ENCODE data around the gene DMAP1. TPM values are rescaled to one million over a fixed set of nuclear protein-coding genes. Genes with fewer than 3 reads are reported as not detected.

Gene DMAP1
- total RNA-seq, 1 experiment from 2014 or later, result 40.9 TPM

DNA sequence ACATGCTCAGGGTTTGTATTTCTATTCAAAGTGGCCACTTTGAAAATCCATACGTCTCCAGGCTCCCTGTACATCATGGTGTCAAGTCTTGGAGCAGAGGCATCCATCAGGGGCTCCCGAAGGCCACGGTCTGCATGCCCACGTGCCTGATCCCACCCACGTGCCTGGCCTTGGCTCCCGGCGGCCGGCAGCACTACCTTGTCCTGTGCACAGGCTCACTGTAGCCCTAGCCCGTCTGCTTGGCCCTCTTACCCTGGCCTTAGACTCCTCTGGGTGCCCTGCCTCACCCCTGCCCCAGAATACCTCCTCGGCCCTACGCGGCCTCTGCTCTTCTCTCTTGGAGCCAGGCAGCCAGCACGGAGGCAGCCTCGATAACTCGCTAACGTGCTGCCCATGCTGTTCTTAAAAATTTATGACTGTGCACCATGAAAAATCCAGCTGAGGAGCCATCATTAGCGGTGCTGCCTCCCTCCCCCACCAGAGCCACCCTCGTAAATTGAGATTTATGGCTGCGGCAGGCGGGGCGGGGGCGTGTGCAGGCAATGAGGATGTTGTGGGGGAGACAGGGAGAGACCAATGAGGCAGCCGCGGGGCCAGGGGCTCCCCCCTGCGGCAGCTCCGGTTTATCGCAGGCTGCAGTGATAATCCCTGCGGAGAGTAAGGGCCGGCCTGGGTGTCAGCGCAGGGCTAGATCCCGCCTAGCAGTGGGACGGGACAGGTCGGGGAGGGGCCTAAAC, 24.6 kb downstream of the DMAP1 start (continued):
- TF ChIP-seq, protein P1, sequence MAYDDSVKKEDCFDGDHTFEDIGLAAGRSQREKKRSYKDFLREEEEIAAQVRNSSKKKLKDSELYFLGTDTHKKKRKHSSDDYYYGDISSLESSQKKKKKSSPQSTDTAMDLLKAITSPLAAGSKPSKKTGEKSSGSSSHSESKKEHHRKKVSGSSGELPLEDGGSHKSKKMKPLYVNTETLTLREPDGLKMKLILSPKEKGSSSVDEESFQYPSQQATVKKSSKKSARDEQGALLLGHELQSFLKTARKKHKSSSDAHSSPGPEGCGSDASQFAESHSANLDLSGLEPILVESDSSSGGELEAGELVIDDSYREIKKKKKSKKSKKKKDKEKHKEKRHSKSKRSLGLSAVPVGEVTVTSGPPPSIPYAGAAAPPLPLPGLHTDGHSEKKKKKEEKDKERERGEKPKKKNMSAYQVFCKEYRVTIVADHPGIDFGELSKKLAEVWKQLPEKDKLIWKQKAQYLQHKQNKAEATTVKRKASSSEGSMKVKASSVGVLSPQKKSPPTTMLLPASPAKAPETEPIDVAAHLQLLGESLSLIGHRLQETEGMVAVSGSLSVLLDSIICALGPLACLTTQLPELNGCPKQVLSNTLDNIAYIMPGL (CRISPR knock-in tag; IDR thresholded peaks at IDR 0.05), result 0 out of 2 replicates have a peak, but pooled peaks have one; percentile 21
- no peak for TF ChIP-seq ZSCAN18 (CRISPR knock-in tag; IDR thresholded peaks at IDR 0.05)

DNA sequence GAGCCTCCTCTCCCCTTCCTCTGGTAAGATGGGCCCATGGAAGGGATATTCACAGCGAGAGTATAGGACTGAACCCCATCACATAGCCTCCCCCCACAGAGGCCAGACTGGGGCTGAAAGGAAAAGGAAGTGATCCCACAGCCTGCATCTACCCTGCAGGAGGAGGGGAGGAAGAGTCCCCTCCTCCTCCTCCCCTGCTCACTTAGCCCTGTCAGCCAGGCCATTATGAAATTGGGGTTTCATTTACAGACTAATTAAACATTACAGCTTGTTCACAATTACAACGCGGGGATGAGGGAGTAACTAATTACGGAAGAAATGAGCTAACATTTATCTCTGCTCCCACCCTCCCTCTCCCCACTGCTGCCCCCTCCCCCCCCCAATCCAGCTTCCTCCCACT, 25.4 kb downstream of the DMAP1 start:
- H3K4me3 Mint-ChIP-seq, result no peak overlapping the region; the same call in 1 of the 2 replicates
- ATAC-seq, result no peak
- no peaks in the 10 kb centered on the region for H3K36me3 Mint-ChIP-seq
- no peak for DNase-seq (ENCODE audit: low spot score)
- H3K4me1 Mint-ChIP-seq, result peaks cover 36% of the 10 kb centered on the region
- no peaks in the 10 kb centered on the region for H3K9me3 Mint-ChIP-seq
- TF ChIP-seq, protein P2, sequence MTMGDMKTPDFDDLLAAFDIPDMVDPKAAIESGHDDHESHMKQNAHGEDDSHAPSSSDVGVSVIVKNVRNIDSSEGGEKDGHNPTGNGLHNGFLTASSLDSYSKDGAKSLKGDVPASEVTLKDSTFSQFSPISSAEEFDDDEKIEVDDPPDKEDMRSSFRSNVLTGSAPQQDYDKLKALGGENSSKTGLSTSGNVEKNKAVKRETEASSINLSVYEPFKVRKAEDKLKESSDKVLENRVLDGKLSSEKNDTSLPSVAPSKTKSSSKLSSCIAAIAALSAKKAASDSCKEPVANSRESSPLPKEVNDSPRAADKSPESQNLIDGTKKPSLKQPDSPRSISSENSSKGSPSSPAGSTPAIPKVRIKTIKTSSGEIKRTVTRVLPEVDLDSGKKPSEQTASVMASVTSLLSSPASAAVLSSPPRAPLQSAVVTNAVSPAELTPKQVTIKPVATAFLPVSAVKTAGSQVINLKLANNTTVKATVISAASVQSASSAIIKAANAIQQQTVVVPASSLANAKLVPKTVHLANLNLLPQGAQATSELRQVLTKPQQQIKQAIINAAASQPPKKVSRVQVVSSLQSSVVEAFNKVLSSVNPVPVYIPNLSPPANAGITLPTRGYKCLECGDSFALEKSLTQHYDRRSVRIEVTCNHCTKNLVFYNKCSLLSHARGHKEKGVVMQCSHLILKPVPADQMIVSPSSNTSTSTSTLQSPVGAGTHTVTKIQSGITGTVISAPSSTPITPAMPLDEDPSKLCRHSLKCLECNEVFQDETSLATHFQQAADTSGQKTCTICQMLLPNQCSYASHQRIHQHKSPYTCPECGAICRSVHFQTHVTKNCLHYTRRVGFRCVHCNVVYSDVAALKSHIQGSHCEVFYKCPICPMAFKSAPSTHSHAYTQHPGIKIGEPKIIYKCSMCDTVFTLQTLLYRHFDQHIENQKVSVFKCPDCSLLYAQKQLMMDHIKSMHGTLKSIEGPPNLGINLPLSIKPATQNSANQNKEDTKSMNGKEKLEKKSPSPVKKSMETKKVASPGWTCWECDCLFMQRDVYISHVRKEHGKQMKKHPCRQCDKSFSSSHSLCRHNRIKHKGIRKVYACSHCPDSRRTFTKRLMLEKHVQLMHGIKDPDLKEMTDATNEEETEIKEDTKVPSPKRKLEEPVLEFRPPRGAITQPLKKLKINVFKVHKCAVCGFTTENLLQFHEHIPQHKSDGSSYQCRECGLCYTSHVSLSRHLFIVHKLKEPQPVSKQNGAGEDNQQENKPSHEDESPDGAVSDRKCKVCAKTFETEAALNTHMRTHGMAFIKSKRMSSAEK (CRISPR knock-in tag; IDR thresholded peaks at IDR 0.05; ENCODE audit: borderline replicate concordance), result no peak
- TF ChIP-seq, protein P3, sequence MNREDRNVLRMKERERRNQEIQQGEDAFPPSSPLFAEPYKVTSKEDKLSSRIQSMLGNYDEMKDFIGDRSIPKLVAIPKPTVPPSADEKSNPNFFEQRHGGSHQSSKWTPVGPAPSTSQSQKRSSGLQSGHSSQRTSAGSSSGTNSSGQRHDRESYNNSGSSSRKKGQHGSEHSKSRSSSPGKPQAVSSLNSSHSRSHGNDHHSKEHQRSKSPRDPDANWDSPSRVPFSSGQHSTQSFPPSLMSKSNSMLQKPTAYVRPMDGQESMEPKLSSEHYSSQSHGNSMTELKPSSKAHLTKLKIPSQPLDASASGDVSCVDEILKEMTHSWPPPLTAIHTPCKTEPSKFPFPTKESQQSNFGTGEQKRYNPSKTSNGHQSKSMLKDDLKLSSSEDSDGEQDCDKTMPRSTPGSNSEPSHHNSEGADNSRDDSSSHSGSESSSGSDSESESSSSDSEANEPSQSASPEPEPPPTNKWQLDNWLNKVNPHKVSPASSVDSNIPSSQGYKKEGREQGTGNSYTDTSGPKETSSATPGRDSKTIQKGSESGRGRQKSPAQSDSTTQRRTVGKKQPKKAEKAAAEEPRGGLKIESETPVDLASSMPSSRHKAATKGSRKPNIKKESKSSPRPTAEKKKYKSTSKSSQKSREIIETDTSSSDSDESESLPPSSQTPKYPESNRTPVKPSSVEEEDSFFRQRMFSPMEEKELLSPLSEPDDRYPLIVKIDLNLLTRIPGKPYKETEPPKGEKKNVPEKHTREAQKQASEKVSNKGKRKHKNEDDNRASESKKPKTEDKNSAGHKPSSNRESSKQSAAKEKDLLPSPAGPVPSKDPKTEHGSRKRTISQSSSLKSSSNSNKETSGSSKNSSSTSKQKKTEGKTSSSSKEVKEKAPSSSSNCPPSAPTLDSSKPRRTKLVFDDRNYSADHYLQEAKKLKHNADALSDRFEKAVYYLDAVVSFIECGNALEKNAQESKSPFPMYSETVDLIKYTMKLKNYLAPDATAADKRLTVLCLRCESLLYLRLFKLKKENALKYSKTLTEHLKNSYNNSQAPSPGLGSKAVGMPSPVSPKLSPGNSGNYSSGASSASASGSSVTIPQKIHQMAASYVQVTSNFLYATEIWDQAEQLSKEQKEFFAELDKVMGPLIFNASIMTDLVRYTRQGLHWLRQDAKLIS (CRISPR knock-in tag; IDR thresholded peaks at IDR 0.05; ENCODE audit: borderline replicate concordance), result no peak
- no peaks in the 10 kb centered on the region for H3K27me3 Mint-ChIP-seq (ENCODE audit: low read depth)
- ChIA-PET POLR2A (no interaction called here), CTCF (interaction anchor here (0.7 to 2.7 kb wide), 32 partner anchors 9 to 404 kb away, joined by 3 to 19 read pairs (median 5); no protein-coding TSS in a partner anchor)
- peak overlapping the region; percentile 57; the same call in 1 of the 2 replicates for H3K27ac Mint-ChIP-seq

DNA sequence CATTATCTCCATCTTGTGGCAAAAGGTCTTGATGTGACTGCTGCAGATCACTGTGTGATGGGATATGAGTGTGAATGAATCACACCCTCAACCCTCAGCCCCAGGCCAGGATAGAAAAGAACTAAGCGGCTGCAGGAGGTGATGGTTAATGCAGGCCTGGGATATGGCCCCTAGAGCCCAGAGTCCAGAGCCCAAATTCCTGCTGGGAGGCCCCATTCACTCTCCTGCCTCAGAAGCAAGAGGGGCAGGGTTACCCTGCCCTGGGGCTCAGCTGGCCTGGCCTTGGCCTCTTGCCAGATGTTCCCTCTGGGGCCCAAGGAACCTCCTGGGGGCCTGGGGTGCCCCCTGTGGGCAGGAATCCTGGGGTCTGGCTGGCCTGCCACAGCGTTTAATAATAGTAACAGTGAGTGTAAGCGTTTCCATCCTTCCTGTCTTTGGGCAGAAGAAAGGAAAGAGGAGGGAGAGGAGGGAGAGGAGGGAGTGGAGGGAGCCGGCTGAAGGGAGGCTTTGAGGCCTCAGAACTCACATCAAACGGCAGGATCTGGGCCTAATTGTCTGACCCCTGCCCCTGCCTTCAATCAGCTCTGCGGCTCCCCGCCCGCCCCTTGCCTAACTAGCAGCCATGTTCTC, 26.2 kb downstream of the DMAP1 start:
- CTCF ChIA-PET, result interaction anchor here (0.7 to 2.7 kb wide), 14 partner anchors 10 to 403 kb away, joined by 3 to 19 read pairs (median 4); no protein-coding TSS in a partner anchor
- POLR2A ChIA-PET, result no interaction called here
- Mint-ChIP-seq H3K9me3 (no peaks in the 10 kb centered on the region), H3K27ac (peak overlapping the region; percentile 63), H3K27me3 (ENCODE audit: low read depth) (no peaks in the 10 kb centered on the region), H3K4me1 (peaks cover 36% of the 10 kb centered on the region), H3K4me3 (no peak overlapping the region), H3K36me3 (no peaks in the 10 kb centered on the region)
- DNase-seq (ENCODE audit: low spot score), result peak; percentile 43
- TF ChIP-seq, protein P4, sequence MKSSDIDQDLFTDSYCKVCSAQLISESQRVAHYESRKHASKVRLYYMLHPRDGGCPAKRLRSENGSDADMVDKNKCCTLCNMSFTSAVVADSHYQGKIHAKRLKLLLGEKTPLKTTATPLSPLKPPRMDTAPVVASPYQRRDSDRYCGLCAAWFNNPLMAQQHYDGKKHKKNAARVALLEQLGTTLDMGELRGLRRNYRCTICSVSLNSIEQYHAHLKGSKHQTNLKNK (CRISPR knock-in tag; IDR thresholded peaks at IDR 0.05), result no peak
- TF ChIP-seq ZNF423 (CRISPR knock-in tag; IDR thresholded peaks at IDR 0.05) (peak; percentile 86), ZNF263 (CRISPR knock-in tag; IDR thresholded peaks at IDR 0.05; ENCODE audit: low read depth) (peak; percentile 78; the same call in 1 of the 2 replicates)
- TF ChIP-seq, protein P5, sequence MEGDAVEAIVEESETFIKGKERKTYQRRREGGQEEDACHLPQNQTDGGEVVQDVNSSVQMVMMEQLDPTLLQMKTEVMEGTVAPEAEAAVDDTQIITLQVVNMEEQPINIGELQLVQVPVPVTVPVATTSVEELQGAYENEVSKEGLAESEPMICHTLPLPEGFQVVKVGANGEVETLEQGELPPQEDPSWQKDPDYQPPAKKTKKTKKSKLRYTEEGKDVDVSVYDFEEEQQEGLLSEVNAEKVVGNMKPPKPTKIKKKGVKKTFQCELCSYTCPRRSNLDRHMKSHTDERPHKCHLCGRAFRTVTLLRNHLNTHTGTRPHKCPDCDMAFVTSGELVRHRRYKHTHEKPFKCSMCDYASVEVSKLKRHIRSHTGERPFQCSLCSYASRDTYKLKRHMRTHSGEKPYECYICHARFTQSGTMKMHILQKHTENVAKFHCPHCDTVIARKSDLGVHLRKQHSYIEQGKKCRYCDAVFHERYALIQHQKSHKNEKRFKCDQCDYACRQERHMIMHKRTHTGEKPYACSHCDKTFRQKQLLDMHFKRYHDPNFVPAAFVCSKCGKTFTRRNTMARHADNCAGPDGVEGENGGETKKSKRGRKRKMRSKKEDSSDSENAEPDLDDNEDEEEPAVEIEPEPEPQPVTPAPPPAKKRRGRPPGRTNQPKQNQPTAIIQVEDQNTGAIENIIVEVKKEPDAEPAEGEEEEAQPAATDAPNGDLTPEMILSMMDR (IDR thresholded peaks at IDR 0.05), result no peak
- ATAC-seq, result no peak; the same call in 1 of the 2 replicates
